GF-D8 (cell line): ENCODE data around the gene GRIFIN.
A peak's percentile ranks its signal among the peaks of the same experiment; 100 is the strongest.
"Not testable (repeated sequence)": the region's sequence is repeated elsewhere in the genome, so short reads cannot be mapped to it uniquely, and the experiment has no call there.

Experiments used
- DNase-seq: peaks from one replicate; lab custom pipeline; 2025; lab: John Stamatoyannopoulos, UW

The GRIFIN gene

DNA sequence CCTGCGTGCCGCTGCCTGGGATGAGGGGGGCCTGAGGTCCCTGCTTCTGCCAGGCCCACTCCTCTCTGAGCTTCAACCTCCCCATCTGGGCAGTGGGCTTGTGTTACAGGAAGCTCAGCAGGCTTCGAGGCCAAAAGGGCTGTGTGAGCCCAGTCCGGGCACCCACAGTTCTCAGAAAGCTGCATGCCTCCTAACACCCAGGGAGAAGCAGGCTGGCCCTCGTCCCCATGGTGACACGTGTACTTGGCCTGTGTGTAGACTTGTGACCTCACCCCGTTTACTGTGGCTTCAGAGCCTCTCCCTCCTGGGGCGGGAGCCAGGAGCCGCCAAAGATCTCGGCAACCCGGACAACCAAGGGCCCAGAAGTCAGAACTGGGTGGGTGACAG, 2.2 kb upstream of the GRIFIN start:
- peak; percentile 47 for DNase-seq

DNA sequence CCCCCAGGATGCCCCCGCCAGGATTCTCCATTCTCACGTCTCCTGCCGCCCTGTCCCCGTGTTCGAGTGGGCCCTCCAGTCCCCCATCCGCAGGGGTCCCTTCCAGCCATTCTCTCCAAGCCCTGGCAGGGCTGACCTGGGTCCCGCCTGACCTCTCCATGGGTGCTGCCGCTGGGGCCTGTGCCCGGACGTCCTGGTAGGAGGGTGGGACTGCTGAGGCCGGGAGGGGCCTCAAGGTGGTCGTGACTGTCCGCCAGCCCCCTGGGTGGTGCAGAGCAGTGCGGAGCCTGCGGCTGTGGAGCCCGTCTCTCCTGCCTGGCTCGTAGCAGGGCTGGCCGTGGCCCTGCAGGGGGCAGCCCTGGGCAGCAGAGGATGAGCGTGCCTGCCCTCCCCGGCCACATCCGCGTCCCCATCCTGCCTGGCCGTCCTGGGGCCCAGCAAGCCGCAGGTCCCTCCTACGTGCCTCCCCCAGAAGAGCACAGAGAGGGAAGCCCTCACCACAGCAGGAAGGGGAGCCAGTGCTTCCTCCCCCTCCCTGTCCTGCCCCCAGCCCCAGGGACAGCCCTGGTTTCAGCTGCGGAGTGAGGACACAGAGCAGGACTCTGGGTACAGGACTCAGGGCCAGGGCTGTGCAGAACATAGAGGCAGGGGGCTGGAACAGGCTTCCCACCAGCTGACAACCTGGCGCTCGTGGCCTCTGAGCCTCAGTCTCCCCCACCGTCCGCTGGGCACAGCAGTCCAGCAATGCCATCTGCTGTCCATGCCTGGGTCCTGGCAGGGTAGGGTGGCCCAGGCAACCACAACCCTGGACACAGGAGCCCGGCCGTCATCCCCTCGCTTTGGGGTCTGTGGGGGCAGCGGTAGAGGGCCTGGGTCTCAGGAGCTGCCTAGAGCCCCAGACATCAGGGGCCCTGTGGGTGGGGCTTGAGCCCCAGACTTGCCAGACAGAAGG, 1.5 kb upstream of the GRIFIN start:
- DNase-seq: peak; percentile 76

DNA sequence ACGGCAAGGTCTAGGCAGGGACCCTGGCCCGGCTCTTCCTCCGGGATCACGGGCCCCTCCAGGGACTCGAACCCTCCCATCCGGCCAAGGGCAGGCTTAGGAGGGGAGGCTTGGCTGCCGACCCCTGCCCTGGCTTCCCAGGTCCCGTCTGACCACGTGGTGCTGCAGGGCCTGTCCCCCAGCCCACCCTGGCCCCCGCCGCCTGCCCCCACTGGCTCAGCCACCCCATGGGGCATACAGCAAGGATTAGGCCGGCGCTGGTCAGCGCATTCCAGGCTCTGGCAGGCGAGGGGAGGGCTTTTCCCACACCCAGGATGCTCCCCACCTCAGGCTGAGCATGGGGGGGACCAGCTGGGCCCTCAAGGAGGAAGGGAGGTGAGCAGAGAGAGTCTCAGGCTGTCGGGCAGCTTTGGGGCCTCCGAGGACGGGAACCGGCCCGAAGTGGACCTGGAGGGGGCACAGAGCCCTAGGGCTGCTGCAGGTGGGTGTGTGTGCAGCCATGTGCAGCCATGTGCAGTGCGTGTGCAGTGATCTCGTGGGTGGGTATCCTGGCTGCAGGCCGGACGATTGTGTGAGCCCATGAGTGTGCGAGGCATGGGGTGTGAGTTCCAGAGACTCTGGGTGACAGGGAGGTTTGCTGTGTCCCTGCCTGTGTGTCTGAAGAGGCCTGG, 713 bp upstream of the GRIFIN start:
- DNase-seq: no peak

DNA sequence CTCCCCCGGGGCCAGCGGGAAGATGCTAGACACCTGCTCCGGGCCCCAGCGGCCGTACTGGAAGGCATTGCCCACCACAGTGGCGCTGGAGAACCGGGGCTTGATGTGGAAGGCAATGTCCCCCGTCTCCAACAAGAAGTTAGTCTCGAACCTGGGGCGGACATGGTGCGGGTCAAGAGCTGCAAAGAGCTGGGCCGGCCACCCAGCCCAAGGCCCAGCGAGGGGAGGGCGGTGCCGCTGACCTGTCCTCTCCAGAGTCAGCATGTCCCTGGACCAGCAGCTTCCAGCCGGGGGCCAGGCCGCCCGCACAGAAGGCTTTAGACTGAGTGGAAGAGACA, 551 bp downstream of the GRIFIN start:
- DNase-seq: no peak

DNA sequence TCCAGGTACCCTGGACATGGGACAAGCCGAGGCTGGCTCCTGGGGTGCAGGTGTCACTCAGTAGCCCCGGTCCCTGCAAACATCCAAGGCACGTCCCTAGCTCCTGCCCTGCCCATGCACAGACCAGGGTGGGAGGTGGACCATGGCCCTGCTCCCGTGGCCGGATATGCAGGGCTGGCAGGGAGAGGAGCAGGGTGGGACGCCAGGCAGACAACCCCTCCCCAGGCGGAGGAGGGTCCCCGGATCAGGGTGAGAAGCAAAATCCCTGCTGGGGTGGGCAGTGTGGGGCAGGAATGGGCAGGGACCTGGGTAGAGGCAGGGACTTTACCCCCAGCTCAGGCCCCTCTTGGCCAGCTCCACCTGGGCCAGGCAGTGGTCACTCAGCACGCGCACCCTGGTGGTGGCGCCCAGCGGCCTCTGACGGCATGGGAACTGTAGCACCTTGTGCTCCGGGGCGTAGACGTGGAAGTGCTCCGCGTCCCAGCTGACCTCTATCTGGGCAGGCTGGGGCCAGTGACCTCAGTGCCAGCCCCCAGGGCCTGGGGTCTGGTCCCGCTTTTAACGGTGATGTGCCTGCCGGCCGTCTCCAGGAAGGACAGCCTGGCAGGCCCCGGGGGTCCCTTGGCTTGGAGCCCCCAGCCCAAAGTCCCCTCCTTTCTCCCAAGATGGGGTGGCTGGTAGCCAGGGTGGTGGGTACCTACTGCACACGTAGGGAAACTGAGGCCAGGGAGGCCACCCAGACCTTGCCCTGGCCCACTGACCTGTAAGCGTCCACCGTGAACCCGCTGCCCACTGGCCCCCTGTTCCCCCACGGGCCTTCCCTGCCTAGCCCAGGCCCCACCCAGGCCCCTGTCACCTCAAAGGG, 1.2 kb downstream of the GRIFIN start:
- DNase-seq: no peak

DNA sequence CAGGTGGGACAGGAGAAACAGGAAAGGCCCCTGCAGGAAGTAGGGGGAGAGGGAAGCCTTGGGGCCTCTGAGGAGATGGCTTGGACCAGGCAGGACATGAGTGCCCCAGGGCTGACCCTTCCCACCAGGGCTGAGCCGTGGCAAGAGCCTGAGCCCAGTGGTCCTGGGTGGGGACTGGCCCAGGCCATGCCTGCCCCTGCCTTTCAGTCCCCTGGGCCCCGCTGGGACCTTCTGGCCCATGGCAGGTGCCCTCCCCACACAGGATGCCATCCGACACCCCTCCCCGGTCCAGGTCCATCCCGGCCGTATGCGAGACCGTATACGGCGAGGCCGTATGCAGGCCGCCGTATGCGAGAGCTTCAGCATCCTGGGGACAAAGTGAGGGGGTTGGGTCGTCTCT, 2.0 kb downstream of the GRIFIN start:
- DNase-seq: no peak

DNA sequence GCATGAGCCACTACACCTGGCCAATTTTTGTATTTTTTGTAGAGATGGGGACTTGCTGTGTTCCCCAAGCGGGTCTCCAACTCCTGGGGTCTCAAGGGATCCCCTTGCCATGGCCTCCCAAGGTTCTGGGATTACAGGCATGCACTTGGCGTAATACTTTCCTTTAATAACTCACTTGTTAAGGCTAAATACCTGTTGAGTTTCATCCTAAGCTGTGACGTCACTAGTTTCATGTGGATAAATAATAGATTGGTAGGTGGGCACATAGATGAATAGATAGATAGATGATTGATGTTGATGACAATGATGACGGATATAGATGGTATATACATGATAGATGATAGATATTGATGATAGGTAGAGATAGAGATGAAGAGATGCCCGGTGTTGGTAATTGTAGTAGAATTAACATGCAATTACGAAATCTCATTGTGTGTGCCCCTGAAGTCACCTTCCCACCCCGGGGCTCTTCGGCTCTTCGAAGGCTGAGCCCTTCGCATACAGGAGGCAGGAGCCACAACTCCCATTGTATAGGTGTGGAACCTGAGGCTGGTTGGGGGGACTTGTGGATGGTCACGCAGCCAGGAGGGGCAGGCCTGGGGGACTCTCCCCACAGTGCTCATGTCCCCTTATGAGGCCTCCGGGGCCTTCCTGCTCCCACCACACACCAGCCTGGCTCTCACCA, 2.6 kb downstream of the GRIFIN start:
- no peak for DNase-seq

DNA sequence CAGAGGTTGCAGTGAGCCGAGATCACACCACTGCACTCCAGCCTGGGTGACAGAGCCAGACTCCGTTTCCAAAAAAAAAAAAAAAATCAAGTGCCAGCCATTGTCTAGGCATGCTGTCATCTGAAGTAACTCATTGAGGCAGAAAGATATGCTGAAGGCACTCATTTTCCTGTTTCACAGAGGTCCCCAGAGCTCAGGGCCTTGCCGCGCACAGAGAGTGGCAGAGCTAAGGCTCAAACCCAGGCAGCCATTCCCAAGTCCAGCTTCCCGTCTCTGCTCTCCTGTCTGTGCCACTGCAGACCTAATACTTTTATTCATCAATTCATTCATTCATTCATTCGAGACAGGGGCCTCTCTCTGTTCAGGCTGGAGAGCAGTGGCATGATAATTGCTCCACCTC, 3.5 kb downstream of the GRIFIN start:
- DNase-seq: no peak

DNA sequence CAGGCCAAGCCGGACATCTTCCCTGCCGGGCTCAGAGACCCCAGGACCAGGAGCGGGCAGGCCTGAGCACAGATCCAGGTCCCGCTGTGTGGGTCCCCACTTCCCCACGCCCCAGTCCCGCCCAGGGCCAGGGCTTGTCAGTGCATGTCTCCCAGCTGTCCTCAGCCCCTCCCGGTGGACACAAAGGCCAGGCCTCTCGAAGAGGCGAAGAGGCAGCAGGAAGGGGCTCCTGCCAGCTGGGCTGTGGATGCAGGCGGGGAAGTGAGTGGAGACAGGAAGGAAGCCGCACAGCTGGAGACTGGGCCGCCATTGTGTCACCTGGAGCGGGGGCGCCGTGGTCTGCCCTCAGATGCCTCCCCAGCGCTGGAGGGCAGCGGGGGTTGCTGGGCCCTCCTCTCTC, 4.8 kb downstream of the GRIFIN start:
- DNase-seq: no peak

DNA sequence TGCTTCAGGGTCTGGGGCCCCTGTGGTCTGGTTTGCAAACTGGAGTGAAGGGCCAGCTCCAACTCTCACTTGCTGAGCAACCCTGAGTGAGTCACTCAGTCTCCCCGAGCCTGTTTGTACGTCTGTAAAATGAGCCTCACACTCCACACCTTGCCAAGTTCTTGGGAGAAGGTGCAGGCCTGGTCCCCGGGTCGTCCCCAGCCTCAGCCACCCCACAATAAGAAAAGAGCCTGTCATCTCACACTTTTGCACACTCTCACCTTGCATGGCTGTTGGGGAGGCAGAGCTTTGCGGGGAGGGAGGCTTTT, 5.2 kb downstream of the GRIFIN start:
- DNase-seq: no peak

DNA sequence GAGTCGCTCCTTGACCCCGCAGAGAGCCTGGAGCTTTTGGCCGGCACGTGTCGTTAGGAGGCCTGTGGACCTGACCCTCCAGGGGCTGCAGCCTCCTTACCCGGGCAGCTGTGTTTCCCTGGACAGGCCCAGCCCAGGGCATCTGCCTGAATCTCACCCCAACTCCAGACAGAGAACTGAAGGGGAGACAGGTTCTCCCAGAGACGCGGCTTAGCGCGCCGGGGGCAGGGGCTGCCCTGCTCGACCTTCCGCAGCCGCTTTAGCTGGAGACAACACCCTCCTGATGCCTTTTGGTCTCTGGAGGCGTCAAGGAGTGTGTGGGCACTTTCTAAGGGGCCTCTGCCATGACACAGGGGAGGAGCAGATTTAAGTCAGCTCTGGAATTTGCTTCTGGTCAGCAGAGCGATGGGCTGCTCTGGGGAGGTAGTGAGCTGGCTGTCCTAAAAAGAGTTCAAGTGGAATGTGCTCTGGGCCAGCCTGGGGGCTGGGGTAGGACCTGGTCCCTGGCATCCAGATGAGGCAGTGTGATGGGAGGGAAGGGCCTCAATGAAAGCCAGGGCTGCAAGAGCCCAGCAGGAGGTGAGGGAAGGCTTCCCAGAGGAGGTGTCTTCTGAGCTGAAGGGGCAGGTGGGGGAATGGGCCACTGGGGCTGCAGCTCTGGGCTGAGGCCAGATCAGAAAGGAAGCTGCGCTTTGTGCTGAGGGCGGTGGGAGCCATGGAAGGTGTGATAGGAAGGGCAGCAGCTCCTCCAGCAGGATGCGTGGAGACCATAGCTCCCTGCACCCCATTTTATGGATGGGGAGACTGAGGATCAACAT, 5.8 kb downstream of the GRIFIN start:
- no peak for DNase-seq

DNA sequence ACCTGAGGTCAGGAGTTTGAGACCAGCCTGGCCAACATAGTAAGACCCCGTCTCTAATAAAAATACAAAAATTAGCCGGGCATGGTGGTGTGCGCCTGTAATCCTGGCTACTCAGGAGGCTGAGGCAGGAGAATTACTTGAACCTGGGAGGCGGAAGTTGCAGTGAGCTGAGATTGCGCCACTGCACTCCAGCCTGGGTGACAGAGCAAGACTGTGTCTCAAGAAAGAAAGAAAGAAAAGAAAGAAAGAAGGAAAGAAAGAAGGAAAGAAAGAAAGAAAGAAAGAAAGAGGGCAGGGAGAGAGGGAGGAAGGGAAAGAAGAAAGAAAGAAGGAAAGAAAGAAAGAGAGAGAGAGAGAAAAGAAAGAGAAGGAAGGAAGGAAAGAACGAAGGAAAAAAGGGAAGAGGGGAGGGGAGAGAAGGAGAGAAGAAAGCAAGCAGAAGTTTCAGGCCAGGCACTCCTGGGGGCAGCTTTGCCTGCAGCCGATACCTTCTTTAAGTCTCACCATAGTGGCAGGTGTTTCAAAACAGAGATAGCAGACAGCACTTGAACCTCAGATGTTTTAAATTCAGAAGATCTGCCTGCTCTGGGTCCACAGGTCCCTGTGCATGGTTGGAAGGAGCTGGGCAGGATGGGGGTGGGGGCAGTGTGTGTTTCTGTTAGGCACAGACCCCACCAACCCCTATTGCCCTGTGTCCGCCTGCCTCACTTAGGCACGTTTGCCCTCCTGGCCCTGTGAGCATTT, 6.6 kb downstream of the GRIFIN start:
- DNase-seq: not testable (repeated sequence)

DNA sequence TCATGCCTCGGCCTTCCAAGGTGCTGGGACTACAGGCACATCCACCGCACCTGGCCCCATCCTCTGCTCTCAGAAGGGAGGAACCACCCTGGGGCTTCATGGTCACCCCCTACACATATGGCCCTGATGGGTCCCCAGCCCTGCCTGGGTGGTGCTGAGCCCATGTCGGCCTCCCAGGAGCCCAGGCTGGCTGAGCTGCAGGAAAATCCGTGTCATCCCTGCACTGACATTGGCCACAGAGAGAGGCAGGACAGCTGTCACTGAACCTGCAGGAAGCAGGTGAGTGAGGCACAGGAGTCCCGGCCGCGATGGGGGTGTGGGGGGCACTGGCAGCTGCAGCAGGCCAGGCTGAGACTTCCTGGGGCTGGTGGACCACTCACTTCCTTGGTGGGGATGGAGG, 8.0 kb downstream of the GRIFIN start:
- no peak for DNase-seq

DNA sequence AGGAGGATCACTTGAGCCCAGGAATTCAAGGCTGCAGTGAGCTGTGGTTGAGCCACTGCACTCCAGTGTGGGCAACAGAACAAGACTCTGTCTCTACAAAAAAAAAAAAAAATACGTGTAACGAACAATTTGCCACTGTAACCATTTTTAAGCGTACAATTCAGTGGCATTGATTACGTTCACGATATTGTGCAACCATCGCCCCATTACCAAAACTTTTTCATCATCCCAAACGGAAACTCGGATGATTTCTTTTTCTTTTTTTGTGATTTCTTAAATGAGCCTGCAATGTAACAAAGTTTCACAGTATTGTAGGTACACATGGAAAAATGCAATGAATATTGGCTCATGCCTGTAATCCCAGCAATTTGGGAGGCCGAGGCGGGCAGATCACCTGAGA, 9.5 kb downstream of the GRIFIN start:
- DNase-seq: no peak

DNA sequence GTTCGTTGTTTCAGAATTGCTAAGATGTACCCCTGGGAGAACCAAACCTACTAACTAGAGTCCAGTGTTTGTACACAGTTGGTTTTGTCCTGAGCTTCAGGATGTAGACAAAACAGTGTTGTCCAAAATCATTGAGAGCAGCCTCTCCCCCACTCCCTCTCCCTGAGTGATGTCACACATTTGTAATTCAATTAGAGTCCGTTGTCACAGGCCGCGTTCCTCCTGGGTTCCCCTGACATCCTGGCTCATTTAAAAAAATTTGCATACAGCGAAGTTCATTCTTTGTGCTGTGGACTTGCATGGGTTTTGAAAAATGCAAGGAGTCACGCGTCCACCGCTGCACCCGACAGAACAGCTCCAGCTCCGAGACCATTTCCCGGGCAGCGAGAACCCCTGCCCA, 10.3 kb downstream of the GRIFIN start:
- no peak for DNase-seq

DNA sequence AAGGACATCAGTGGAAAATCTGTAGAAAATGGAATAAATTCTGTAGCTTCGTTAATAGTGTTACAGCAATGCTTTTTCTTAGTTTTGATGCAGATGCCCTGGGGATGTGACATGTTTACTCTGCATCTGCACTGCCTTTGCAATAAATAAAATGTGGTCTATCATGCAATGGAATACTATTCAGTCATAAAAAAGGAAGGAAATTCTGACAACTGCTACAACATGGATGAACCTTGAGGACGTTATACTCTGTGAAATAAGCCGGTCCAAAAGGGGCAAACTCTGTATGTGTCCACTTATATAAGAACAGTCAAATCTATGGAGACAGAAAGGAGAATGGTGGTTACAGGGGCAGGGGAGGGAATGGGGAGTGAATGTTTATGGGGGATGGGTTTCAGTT, 13.5 kb downstream of the GRIFIN start:
- DNase-seq: no peak

DNA sequence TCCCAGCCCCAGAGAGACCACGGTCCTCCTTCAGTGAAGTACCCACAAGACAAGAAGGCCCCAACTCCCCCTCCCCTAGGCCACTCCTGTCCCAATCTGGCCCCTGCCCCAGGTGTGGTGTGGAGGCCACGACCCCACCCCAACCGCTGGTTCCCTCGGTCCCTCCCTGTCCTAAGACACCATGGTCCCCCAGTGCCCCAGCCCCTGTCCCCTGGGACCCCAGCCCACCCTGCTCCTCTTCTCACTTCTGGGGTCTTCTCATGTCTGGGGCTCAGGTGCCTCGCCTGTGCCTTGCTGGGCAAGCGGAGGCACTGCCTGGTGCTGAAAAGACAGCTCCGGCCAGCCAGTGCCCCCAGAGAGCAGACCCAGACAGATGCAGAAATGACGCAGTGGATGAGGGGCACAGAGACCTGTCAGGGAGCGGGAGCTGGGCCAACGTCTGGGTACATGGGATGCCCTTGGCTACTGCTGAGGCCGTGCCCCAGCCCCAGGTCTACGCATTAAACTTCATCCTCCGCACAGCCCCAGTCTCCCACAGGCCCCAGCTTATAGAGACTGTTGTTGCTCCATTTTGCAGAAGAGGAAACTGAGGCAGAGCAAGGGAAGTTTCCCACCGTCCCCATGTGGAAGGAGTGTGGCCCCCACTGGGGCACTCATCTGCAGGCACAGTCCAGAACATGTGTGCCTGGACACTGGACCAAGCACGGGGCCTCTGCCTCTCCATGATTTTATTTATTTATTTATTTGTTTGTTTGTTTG, 14.8 kb downstream of the GRIFIN start:
- no peak for DNase-seq

DNA sequence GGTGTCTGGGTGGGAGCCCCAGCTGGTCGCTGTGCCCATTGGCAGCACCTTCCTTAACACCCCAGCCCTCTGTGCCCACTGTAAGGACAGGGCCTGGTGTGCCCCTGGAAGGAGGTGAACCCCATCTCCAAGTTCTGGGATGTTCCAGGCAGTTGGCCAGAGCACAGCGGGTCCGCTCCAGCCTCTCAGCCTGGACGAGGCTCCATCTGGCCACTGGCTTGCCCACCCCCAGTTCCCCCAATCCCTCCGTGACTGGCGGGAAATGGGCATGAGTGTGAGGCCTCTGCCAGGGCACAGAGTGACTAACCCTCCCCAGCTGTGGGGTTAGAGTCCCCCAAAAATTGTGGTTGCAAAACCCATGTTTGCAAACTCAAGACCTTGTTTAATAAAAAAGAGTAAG, 15.6 kb downstream of the GRIFIN start:
- DNase-seq: no peak

DNA sequence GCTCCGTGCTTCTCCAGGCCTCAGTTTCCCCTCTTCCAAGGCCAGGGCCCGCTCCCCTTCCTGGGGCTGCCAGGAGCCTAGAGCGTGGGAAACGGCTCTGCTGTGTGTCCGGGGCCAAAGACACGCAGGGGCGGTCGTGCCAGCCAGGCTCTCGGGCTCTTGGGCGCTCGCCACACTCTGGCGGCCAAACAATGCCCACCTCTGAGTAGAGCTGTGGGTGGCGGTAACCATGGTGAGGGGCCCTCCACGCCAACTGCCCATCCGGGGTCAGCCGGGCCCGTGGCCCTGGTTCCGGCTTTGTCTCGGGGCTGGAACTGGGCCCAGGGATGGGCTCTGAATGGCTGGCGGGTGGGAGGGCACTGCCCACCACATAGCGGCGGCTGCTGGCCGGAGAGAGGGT, 16.0 kb downstream of the GRIFIN start:
- no peak for DNase-seq

DNA sequence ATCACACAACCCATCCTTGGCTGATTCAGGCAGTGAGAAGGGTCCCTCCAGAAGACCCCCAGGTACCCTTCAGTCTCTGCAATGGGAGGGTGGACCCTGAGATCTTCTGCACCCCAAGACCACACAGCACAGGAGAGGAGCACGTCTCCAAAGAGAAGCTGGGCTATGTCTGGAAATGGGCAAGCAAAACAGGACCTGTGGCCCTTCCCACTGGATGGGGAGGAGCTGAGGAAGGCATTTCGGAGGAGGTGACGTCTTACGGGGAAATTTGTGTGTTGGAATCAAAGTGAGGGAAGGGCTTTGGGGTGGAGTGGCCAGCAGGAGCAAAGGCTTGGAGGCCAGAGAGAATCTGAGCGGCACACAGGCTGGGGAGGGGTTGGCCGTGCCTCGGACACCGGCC, 16.5 kb downstream of the GRIFIN start:
- no peak for DNase-seq
